Measurements from ENCODE around the gene AGPS. TPM values are rescaled to one million over a fixed set of nuclear protein-coding genes. Genes with fewer than 3 reads are reported as not detected.

AGPS gene
- total and polyA plus RNA-seq, 9 of the 15 experiments (the other 6 are each of a cell fraction or from before 2014, with no cell fraction given): 15.5 to 211 (median 63.1) TPM

- TF ChIP-seq ZNF398 (CRISPR knock-in tag; IDR thresholded peaks at IDR 0.05) (no peak), CBX5 (IDR thresholded peaks at IDR 0.05; ENCODE audit: borderline replicate concordance, low read depth) (peak; percentile 93), TGIF2 (CRISPR knock-in tag; IDR thresholded peaks at IDR 0.05) (no peak), CBFA2T2 (conservative IDR thresholded peaks at IDR 0.05) (peak; percentile 56), MLLT1 (IDR thresholded peaks at IDR 0.05) (0 out of 4 replicates have a peak, but pooled peaks of 1 of the 2 experiments have one; percentile 37), POLR3A (IDR thresholded peaks at IDR 0.05; ENCODE audit: borderline replicate concordance, extremely low read depth, insufficient read depth, insufficient read length) (no peak), HDAC2 (IDR thresholded peaks at IDR 0.05) (0 out of 2 replicates have a peak, but pooled peaks have one; percentile 26), PHF8 (IDR thresholded peaks at IDR 0.05; ENCODE audit: borderline replicate concordance, low read length) (no peak), EP300 (IDR thresholded peaks at IDR 0.05; ENCODE audit: low read length) (peak; percentile 31; the same call in 1 of the 2 replicates), TAF9B (IDR thresholded peaks at IDR 0.05; ENCODE audit: partially characterized antibody) (peak; percentile 45), TRIM24 (IDR thresholded peaks at IDR 0.05) (peak; percentile 91 to 96), HMG20B (CRISPR knock-in tag; IDR thresholded peaks at IDR 0.05) (no peak), ZEB2 (IDR thresholded peaks at IDR 0.05) (peak; percentile 59; the same call in 1 of the 2 replicates), XRCC3 (IDR thresholded peaks at IDR 0.05) (peak; percentile 42; the same call in 1 of the 2 replicates), TSC22D4 (tag; IDR thresholded peaks at IDR 0.05) (0 out of 2 replicates have a peak, but pooled peaks have one; percentile 39), TRIM28 (IDR thresholded peaks at IDR 0.05) (peak; percentile 97), RERE (CRISPR knock-in tag; IDR thresholded peaks at IDR 0.05; ENCODE audit: borderline replicate concordance) (no peak), ZNF316 (IDR thresholded peaks at IDR 0.05) (peak; percentile 81), ZNF311 (CRISPR knock-in tag; IDR thresholded peaks at IDR 0.05) (no peak), SMARCE1 (IDR thresholded peaks at IDR 0.05) (peak; percentile 69; the same call in 1 of the 2 replicates), FOSL1 (tag; conservative IDR thresholded peaks at IDR 0.05) (peak; percentile 92), YY1 (IDR thresholded peaks at IDR 0.05; ENCODE audit: borderline replicate concordance in 1 of 3, control insufficient read depth in 1 of 3, extremely low read depth in 1 of 3, insufficient read depth in 3 of 3, insufficient read length in 1 of 3, insufficient replicate concordance in 2 of 3, low read depth in 1 of 3, low read length in 2 of 3) (no peak)
Observed at GRCh38 chr2:177478029-177478428, 85.5 kb downstream of the AGPS start (continued).
